ENCODE data around the gene ZNRF1. TPM values are rescaled to one million over a fixed set of nuclear protein-coding genes. Genes with fewer than 3 reads are reported as not detected.
"Not testable (repeated sequence)": the region's sequence is repeated elsewhere in the genome, so short reads cannot be mapped to it uniquely, and the experiment has no call there.

ZNRF1 gene
- total RNA-seq, 1 experiment from 2014 or later: 5.9 TPM

- H3K27ac ChIP-seq (ENCODE audit: low read length): no peak overlapping the region
- no peaks in the 10 kb centered on the region for H3K36me3 ChIP-seq (ENCODE audit: insufficient read depth, low read length)
- H3K4me3 ChIP-seq (ENCODE audit: low read length): no peak overlapping the region
- H4K20me1 ChIP-seq (ENCODE audit: insufficient read depth, low read depth, low read length): no peaks in the 10 kb centered on the region; the same call in 1 of the 2 replicates
- no peaks in the 10 kb centered on the region for H3K27me3 ChIP-seq (ENCODE audit: low read length)
- H2AFZ ChIP-seq (ENCODE audit: low read length): no peak overlapping the region
- no peaks in the 10 kb centered on the region for H3K4me1 ChIP-seq (ENCODE audit: low read length)
- H3K9me2 ChIP-seq (replicated peaks; ENCODE audit: insufficient read depth, low read length): no peaks in the 10 kb centered on the region
- no peak overlapping the region for H3K9ac ChIP-seq (ENCODE audit: low read length)
- DNase-seq: no peak
- no peak overlapping the region for H3K4me2 ChIP-seq (ENCODE audit: low read depth, low read length, poor library complexity, severe bottlenecking)
- no peaks in the 10 kb centered on the region for H3K79me2 ChIP-seq (ENCODE audit: low read length)
- no peaks in the 10 kb centered on the region for H3K9me3 ChIP-seq (ENCODE audit: low read length)
Observed at GRCh38 chr16:75005697-75006096, 6.9 kb downstream of the ZNRF1 start.

GRCh38 chr16:75007443-75007842 lies 8.6 kb downstream of the ZNRF1 start:
- Histone ChIP-seq H3K4me2 (ENCODE audit: low read depth, low read length, poor library complexity, severe bottlenecking) (no peak overlapping the region), H3K4me3 (ENCODE audit: low read length) (no peak overlapping the region), H3K27ac (ENCODE audit: low read length) (no peak overlapping the region), H3K36me3 (ENCODE audit: insufficient read depth, low read length) (no peaks in the 10 kb centered on the region), H3K27me3 (ENCODE audit: low read length) (no peaks in the 10 kb centered on the region), H3K79me2 (ENCODE audit: low read length) (no peaks in the 10 kb centered on the region), H3K9me2 (replicated peaks; ENCODE audit: insufficient read depth, low read length) (no peaks in the 10 kb centered on the region), H3K4me1 (ENCODE audit: low read length) (no peaks in the 10 kb centered on the region; the same call in 1 of the 2 replicates), H4K20me1 (ENCODE audit: insufficient read depth, low read depth, low read length) (no peaks in the 10 kb centered on the region; the same call in 1 of the 2 replicates), H2AFZ (ENCODE audit: low read length) (no peak overlapping the region), H3K9ac (ENCODE audit: low read length) (no peak overlapping the region), H3K9me3 (ENCODE audit: low read length) (no peaks in the 10 kb centered on the region)
- DNase-seq: no peak

GRCh38 chr16:75010427-75010826 lies 11.6 kb downstream of the ZNRF1 start:
- Histone ChIP-seq H4K20me1 (ENCODE audit: insufficient read depth, low read depth, low read length) (no peaks in the 10 kb centered on the region; the same call in 1 of the 2 replicates), H3K9me3 (ENCODE audit: low read length) (no peaks in the 10 kb centered on the region), H3K27ac (ENCODE audit: low read length) (no peak overlapping the region), H3K9me2 (replicated peaks; ENCODE audit: insufficient read depth, low read length) (no peaks in the 10 kb centered on the region), H3K36me3 (ENCODE audit: insufficient read depth, low read length) (no peaks in the 10 kb centered on the region), H3K4me1 (ENCODE audit: low read length) (no peaks in the 10 kb centered on the region; the same call in 1 of the 2 replicates), H3K79me2 (ENCODE audit: low read length) (no peaks in the 10 kb centered on the region), H3K27me3 (ENCODE audit: low read length) (no peaks in the 10 kb centered on the region), H3K4me2 (ENCODE audit: low read depth, low read length, poor library complexity, severe bottlenecking) (no peak overlapping the region), H2AFZ (ENCODE audit: low read length) (no peak overlapping the region), H3K4me3 (ENCODE audit: low read length) (no peak overlapping the region), H3K9ac (ENCODE audit: low read length) (no peak overlapping the region)
- peak; percentile 29 for DNase-seq

- Histone ChIP-seq H3K27ac (ENCODE audit: low read length) (no peak overlapping the region), H3K9ac (ENCODE audit: low read length) (no peak overlapping the region), H3K27me3 (ENCODE audit: low read length) (no peaks in the 10 kb centered on the region), H4K20me1 (ENCODE audit: insufficient read depth, low read depth, low read length) (no peaks in the 10 kb centered on the region; the same call in 1 of the 2 replicates), H2AFZ (ENCODE audit: low read length) (no peak overlapping the region), H3K4me2 (ENCODE audit: low read depth, low read length, poor library complexity, severe bottlenecking) (no peak overlapping the region), H3K9me3 (ENCODE audit: low read length) (no peaks in the 10 kb centered on the region), H3K36me3 (ENCODE audit: insufficient read depth, low read length) (no peaks in the 10 kb centered on the region), H3K4me1 (ENCODE audit: low read length) (no peaks in the 10 kb centered on the region; the same call in 1 of the 2 replicates), H3K79me2 (ENCODE audit: low read length) (no peaks in the 10 kb centered on the region), H3K9me2 (replicated peaks; ENCODE audit: insufficient read depth, low read length) (no peaks in the 10 kb centered on the region), H3K4me3 (ENCODE audit: low read length) (no peak overlapping the region)
- peak; percentile 31 for DNase-seq
Observed at GRCh38 chr16:75011634-75012307, 12.9 kb downstream of the ZNRF1 start.

- Histone ChIP-seq H3K9me3 (ENCODE audit: low read length) (no peaks in the 10 kb centered on the region), H3K9ac (ENCODE audit: low read length) (no peak overlapping the region), H3K27ac (ENCODE audit: low read length) (no peak overlapping the region), H3K4me3 (ENCODE audit: low read length) (no peak overlapping the region), H3K4me1 (ENCODE audit: low read length) (no peaks in the 10 kb centered on the region; the same call in 1 of the 2 replicates), H3K9me2 (replicated peaks; ENCODE audit: insufficient read depth, low read length) (no peaks in the 10 kb centered on the region), H3K27me3 (ENCODE audit: low read length) (no peaks in the 10 kb centered on the region), H3K4me2 (ENCODE audit: low read depth, low read length, poor library complexity, severe bottlenecking) (no peak overlapping the region), H3K36me3 (ENCODE audit: insufficient read depth, low read length) (no peaks in the 10 kb centered on the region), H2AFZ (ENCODE audit: low read length) (no peak overlapping the region), H3K79me2 (ENCODE audit: low read length) (no peaks in the 10 kb centered on the region), H4K20me1 (ENCODE audit: insufficient read depth, low read depth, low read length) (no peaks in the 10 kb centered on the region; the same call in 1 of the 2 replicates)
- DNase-seq: peak; percentile 9
Observed at GRCh38 chr16:75012380-75013081, 13.7 kb downstream of the ZNRF1 start.

GRCh38 chr16:75013123-75013522 lies 14.3 kb downstream of the ZNRF1 start:
- H3K36me3 ChIP-seq (ENCODE audit: insufficient read depth, low read length); H2AFZ ChIP-seq (ENCODE audit: low read length); H4K20me1 ChIP-seq (ENCODE audit: insufficient read depth, low read depth, low read length); H3K9me3 ChIP-seq (ENCODE audit: low read length); H3K27ac ChIP-seq (ENCODE audit: low read length); H3K4me2 ChIP-seq (ENCODE audit: low read depth, low read length, poor library complexity, severe bottlenecking); H3K27me3 ChIP-seq (ENCODE audit: low read length); H3K79me2 ChIP-seq (ENCODE audit: low read length); H3K4me3 ChIP-seq (ENCODE audit: low read length); H3K9ac ChIP-seq (ENCODE audit: low read length); H3K9me2 ChIP-seq (replicated peaks; ENCODE audit: insufficient read depth, low read length); H3K4me1 ChIP-seq (ENCODE audit: low read length): not testable (repeated sequence)
- peak; percentile 29 for DNase-seq

- no peaks in the 10 kb centered on the region; the same call in 1 of the 2 replicates for H4K20me1 ChIP-seq (ENCODE audit: insufficient read depth, low read depth, low read length)
- H3K36me3 ChIP-seq (ENCODE audit: insufficient read depth, low read length): no peaks in the 10 kb centered on the region
- H3K9me2 ChIP-seq (replicated peaks; ENCODE audit: insufficient read depth, low read length): no peaks in the 10 kb centered on the region
- H3K27me3 ChIP-seq (ENCODE audit: low read length): no peaks in the 10 kb centered on the region
- no peak overlapping the region for H3K27ac ChIP-seq (ENCODE audit: low read length)
- H3K79me2 ChIP-seq (ENCODE audit: low read length): no peaks in the 10 kb centered on the region
- no peak for DNase-seq
- no peak overlapping the region for H2AFZ ChIP-seq (ENCODE audit: low read length)
- no peak overlapping the region for H3K9ac ChIP-seq (ENCODE audit: low read length)
- no peak overlapping the region for H3K4me3 ChIP-seq (ENCODE audit: low read length)
- no peaks in the 10 kb centered on the region for H3K9me3 ChIP-seq (ENCODE audit: low read length)
- no peaks in the 10 kb centered on the region; the same call in 1 of the 2 replicates for H3K4me1 ChIP-seq (ENCODE audit: low read length)
- H3K4me2 ChIP-seq (ENCODE audit: low read depth, low read length, poor library complexity, severe bottlenecking): no peak overlapping the region
Observed at GRCh38 chr16:75014318-75014717, 15.5 kb downstream of the ZNRF1 start.

- H3K79me2 ChIP-seq (ENCODE audit: low read length); H2AFZ ChIP-seq (ENCODE audit: low read length); H3K9ac ChIP-seq (ENCODE audit: low read length); H4K20me1 ChIP-seq (ENCODE audit: insufficient read depth, low read depth, low read length); H3K4me1 ChIP-seq (ENCODE audit: low read length); H3K9me3 ChIP-seq (ENCODE audit: low read length); H3K4me2 ChIP-seq (ENCODE audit: low read depth, low read length, poor library complexity, severe bottlenecking); H3K36me3 ChIP-seq (ENCODE audit: insufficient read depth, low read length); H3K27ac ChIP-seq (ENCODE audit: low read length); H3K27me3 ChIP-seq (ENCODE audit: low read length); DNase-seq; H3K4me3 ChIP-seq (ENCODE audit: low read length); H3K9me2 ChIP-seq (replicated peaks; ENCODE audit: insufficient read depth, low read length): not testable (repeated sequence)
Observed at GRCh38 chr16:75016451-75017081, 17.7 kb downstream of the ZNRF1 start.

All from Karpas-422 (cell line).